ENCODE measurements around the gene C1orf210. TPM values are rescaled to one million over a fixed set of nuclear protein-coding genes. Genes with fewer than 3 reads are reported as not detected.

The C1orf210 gene
- total RNA-seq, 2 donors from 2014 or later = not detected

- no peak for DNase-seq (ENCODE audit: low spot score)
- intact Hi-C loops (cut with DNase I) = no loop called here
Observed at GRCh38 chr1:43266881-43267280, 18.5 kb downstream of the C1orf210 start.

GRCh38 chr1:43265431-43265830 lies 19.9 kb downstream of the C1orf210 start:
- intact Hi-C loops (cut with DNase I) = no loop called here
- DNase-seq (ENCODE audit: low spot score) = no peak

- intact Hi-C loops (cut with DNase I) = no loop called here
Observed at GRCh38 chr1:43258370-43258769, 27.0 kb downstream of the C1orf210 start.

GRCh38 chr1:43256675-43257570 lies 28.5 kb downstream of the C1orf210 start:
- DNase-seq (ENCODE audit: low spot score) = peak; percentile 42
- intact Hi-C loops (cut with DNase I) = no loop called here

More at GRCh38 chr1:43258370-43258769, 27.0 kb downstream of the C1orf210 start:
- peak; percentile 29 for DNase-seq (ENCODE audit: low spot score)

- intact Hi-C loops (cut with DNase I) = no loop called here
- peak; percentile 46 for DNase-seq (ENCODE audit: low spot score)
Observed at GRCh38 chr1:43255438-43256210, 29.8 kb downstream of the C1orf210 start.

GRCh38 chr1:43253876-43254275 lies 31.5 kb downstream of the C1orf210 start:
- DNase-seq (ENCODE audit: low spot score) = peak; percentile 31
- intact Hi-C loops (cut with DNase I) = no loop called here

- intact Hi-C loops (cut with DNase I) = no loop called here
- peak; percentile 32 for DNase-seq (ENCODE audit: low spot score)
Observed at GRCh38 chr1:43253173-43253572, 32.2 kb downstream of the C1orf210 start.

- no peak for DNase-seq (ENCODE audit: low spot score)
- intact Hi-C loops (cut with DNase I) = no loop called here
Observed at GRCh38 chr1:43252225-43252624, 33.2 kb downstream of the C1orf210 start.

GRCh38 chr1:43251024-43251423 lies 34.4 kb downstream of the C1orf210 start:
- intact Hi-C loops (cut with DNase I) = loop anchor here in 1 of 2 donors (1.0 kb wide), 1 partner anchor 23 kb away; no protein-coding TSS in a partner anchor
- peak; percentile 23 for DNase-seq (ENCODE audit: low spot score)

GRCh38 chr1:43250351-43250761 lies 35.0 kb downstream of the C1orf210 start:
- intact Hi-C loops (cut with DNase I) = no loop called here
- no peak for DNase-seq (ENCODE audit: low spot score)

- intact Hi-C loops (cut with DNase I) = no loop called here
- no peak for DNase-seq (ENCODE audit: low spot score)
Observed at GRCh38 chr1:43247256-43247921, 38.0 kb downstream of the C1orf210 start.

GRCh38 chr1:43246466-43247213 lies 38.7 kb downstream of the C1orf210 start:
- intact Hi-C loops (cut with DNase I) = no loop called here
- DNase-seq (ENCODE audit: low spot score) = no peak

GRCh38 chr1:43243299-43243698 lies 42.1 kb downstream of the C1orf210 start:
- intact Hi-C loops (cut with DNase I) = no loop called here
- DNase-seq (ENCODE audit: low spot score) = no peak

GRCh38 chr1:43241413-43241836 lies 44.0 kb downstream of the C1orf210 start:
- intact Hi-C loops (cut with DNase I) = no loop called here
- DNase-seq (ENCODE audit: low spot score) = no peak

GRCh38 chr1:43239484-43239883 lies 45.9 kb downstream of the C1orf210 start:
- intact Hi-C loops (cut with DNase I) = no loop called here

GRCh38 chr1:43238991-43239469 lies 46.4 kb downstream of the C1orf210 start:
- DNase-seq (ENCODE audit: low spot score) = no peak
- intact Hi-C loops (cut with DNase I) = no loop called here

More at GRCh38 chr1:43239484-43239883, 45.9 kb downstream of the C1orf210 start:
- DNase-seq (ENCODE audit: low spot score) = no peak

GRCh38 chr1:43238085-43238484 lies 47.3 kb downstream of the C1orf210 start:
- DNase-seq (ENCODE audit: low spot score) = no peak

GRCh38 chr1:43237121-43237520 lies 48.3 kb downstream of the C1orf210 start:
- peak; percentile 15 for DNase-seq (ENCODE audit: low spot score)
- intact Hi-C loops (cut with DNase I) = no loop called here

More at GRCh38 chr1:43238085-43238484, 47.3 kb downstream of the C1orf210 start:
- intact Hi-C loops (cut with DNase I) = no loop called here

Data from posterior vena cava (tissue), 2 donors.